ENCODE results near the gene SCYGR5.

DNA sequence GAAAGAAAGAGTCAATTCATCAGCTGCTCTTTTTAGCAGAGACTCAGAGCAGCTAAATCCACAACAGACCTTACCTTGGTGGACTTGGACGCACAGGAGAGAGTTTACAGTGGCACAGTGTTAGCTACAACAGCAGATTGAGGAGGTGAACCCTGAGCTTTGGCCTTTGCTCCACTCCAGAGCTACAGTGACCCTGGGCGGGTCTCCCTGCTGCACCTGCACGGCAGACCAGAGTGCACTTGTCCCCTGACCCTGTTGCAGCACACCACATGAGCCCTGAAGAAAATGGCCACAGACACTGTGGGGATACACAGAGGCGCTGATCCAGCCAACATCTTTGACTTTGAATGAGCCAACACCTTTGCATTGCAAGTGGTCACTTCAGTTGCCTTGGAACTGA, 40.3 kb downstream of the SCYGR5 start:
- TF ChIP-seq, protein P1, sequence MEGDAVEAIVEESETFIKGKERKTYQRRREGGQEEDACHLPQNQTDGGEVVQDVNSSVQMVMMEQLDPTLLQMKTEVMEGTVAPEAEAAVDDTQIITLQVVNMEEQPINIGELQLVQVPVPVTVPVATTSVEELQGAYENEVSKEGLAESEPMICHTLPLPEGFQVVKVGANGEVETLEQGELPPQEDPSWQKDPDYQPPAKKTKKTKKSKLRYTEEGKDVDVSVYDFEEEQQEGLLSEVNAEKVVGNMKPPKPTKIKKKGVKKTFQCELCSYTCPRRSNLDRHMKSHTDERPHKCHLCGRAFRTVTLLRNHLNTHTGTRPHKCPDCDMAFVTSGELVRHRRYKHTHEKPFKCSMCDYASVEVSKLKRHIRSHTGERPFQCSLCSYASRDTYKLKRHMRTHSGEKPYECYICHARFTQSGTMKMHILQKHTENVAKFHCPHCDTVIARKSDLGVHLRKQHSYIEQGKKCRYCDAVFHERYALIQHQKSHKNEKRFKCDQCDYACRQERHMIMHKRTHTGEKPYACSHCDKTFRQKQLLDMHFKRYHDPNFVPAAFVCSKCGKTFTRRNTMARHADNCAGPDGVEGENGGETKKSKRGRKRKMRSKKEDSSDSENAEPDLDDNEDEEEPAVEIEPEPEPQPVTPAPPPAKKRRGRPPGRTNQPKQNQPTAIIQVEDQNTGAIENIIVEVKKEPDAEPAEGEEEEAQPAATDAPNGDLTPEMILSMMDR (IDR thresholded peaks at IDR 0.05) = no peak
- TF ChIP-seq POLR2A (IDR thresholded peaks at IDR 0.05) = no peak

Data from body of pancreas (tissue), 4 donors.